ENCODE data around the gene INPP5D. TPM values are rescaled to one million over a fixed set of nuclear protein-coding genes. Genes with fewer than 3 reads are reported as not detected.

INPP5D gene
- total RNA-seq, 4 donors from 2014 or later, result 8.0 to 12.5 (median 11.9) TPM

DNA sequence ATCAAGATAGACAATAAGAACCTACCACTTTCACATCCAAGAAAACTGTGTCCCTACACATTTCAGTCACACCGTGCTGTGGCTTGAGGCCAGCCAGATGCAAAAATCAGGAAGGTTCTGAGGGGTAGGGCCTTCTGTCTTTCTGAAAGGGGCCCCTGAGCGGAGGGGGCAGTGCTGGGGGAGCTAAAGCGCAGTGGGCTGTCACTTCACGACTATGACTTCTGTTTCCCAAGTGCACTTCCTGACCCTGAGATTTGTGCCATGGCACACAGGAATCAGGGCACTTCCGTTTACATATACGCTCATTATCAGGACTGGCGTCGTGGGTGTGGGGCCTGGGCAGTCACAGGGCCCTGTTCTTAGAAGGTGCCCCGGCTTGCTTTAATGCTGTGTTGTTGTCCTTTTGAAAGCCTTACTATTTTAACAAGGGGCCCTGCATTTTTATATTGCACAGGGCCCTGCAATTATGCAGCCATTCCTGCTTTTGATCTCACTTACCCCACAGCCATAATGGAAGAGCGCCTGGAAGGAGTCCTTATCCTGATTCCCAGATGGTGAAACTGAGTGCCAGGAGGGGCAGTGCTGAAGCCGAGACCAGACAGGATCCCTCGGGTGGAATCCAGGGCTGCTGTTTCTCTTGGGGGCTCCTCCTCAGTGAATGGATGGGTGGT, 47.7 kb upstream of the INPP5D start:
- Histone ChIP-seq H3K9me3 (no peaks in the 10 kb centered on the region), H3K27me3 (no peaks in the 10 kb centered on the region), H3K27ac (replicated peaks in 1 of 4) (no peak overlapping the region), H3K36me3 (no peaks in the 10 kb centered on the region), H3K4me3 (no peak overlapping the region), H3K4me1 (no peaks in the 10 kb centered on the region)
- DNase-seq (ENCODE audit: extremely low spot score), result no peak
- TF ChIP-seq EP300 (IDR thresholded peaks at IDR 0.05) (no peak), CTCF (IDR thresholded peaks at IDR 0.05) (no peak), POLR2A (IDR thresholded peaks at IDR 0.05; ENCODE audit: low read depth) (no peak), POLR2AphosphoS5 (IDR thresholded peaks at IDR 0.05) (no peak)
- WGBS, result 69% methylated on average over 12 of the region's 12 CpGs
- intact Hi-C loops (cut with DNase I), result no loop called here

DNA sequence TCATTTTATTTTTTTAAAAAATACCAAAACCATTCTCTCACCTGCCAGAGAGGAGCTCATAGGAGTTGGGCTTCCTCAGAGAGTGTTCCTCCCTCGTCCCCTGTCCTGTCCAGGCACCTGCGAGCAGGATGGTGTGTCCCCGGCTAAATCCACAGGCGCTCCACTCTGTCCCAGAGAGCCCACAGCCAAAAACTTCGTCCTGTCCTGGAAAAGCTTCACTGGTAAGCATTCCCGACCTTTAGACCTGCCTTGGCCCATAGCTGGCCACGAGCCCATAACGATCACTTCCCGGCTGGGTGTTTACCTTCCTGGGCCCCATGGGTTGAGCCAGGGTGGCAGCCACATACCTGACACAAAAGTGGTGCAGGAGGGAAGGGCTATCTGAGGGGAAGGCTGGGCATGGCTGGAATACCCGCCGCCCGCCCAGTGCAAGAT, 47.1 kb upstream of the INPP5D start, which contains the start of gene NGEF:
NGEF (minus strand) TSS at position 230 of the 435 bp plus-strand sequence. CDS start 38,366 bp downstream, outside the sequence.
- 94% methylated on average over 9 of the region's 12 CpGs for WGBS
- TF ChIP-seq CTCF (IDR thresholded peaks at IDR 0.05) (no peak), POLR2AphosphoS5 (IDR thresholded peaks at IDR 0.05) (no peak), POLR2A (IDR thresholded peaks at IDR 0.05; ENCODE audit: low read depth) (no peak), EP300 (IDR thresholded peaks at IDR 0.05) (no peak)
- Histone ChIP-seq H3K9me3 (peaks cover 0 to 6% (median 3%) of the 10 kb centered on the region in 4 donors), H3K4me3 (no peak within 1 kb of the TSS), H3K36me3 (no peaks in the 10 kb centered on the region), H3K27me3 (no peaks in the 10 kb centered on the region), H3K27ac (replicated peaks in 1 of 4) (no peak within 1 kb of the TSS), H3K4me1 (no peaks in the 10 kb centered on the region)
- intact Hi-C loops (cut with DNase I), result no loop called here
- no peak for DNase-seq (ENCODE audit: extremely low spot score)

- intact Hi-C loops (cut with DNase I), result no loop called here
- Histone ChIP-seq H3K27ac (replicated peaks in 1 of 4) (no peak overlapping the region), H3K27me3 (no peaks in the 10 kb centered on the region), H3K4me1 (no peaks in the 10 kb centered on the region), H3K4me3 (no peak overlapping the region), H3K9me3 (peaks cover 0 to 11% (median 5%) of the 10 kb centered on the region in 4 donors), H3K36me3 (no peaks in the 10 kb centered on the region)
- no peak for DNase-seq (ENCODE audit: extremely low spot score)
- 88% methylated on average over 1 of the region's 1 CpG for WGBS
- no peak for TF ChIP-seq POLR2A (IDR thresholded peaks at IDR 0.05; ENCODE audit: low read depth)
- TF ChIP-seq CTCF (IDR thresholded peaks at IDR 0.05), result no peak
- no peak for TF ChIP-seq EP300 (IDR thresholded peaks at IDR 0.05)
- no peak for TF ChIP-seq POLR2AphosphoS5 (IDR thresholded peaks at IDR 0.05)
Measured at GRCh38 chr2:233013650-233014049, 46.5 kb upstream of the INPP5D start.

DNA sequence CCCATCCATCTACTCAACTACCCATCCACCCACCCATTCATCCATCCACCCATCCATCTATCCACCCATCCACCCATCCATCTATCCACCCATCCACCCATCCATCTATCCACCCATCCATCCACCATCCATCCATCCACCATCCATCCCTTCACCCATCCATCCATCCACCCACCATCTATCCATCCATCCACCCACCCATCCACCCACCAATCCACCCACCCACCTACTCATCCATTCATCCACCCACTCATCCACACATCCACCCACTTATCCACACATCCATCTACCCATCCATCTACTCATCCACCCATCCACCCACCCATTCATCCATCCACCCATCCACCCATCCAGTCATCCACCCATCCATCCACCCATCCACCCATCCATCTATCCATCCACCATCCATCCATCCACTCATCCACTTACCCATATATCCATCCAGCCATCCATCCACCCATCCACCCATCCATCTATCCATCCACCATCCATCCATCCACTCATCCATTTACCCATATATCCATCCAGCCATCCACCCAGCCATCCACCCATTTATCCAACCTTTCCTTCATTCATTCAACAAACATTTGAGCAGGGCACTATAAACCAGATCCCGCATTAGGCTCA, 45.0 kb upstream of the INPP5D start:
- Histone ChIP-seq H3K9me3 (peaks cover 0 to 12% (median 5%) of the 10 kb centered on the region in 4 donors), H3K4me1 (no peaks in the 10 kb centered on the region), H3K27ac (replicated peaks in 1 of 4) (no peak overlapping the region), H3K27me3 (no peaks in the 10 kb centered on the region), H3K36me3 (no peaks in the 10 kb centered on the region), H3K4me3 (no peak overlapping the region)
- 92% methylated on average over 1 of the region's 1 CpG for WGBS
- intact Hi-C loops (cut with DNase I), result no loop called here
- DNase-seq (ENCODE audit: extremely low spot score), result no peak
- TF ChIP-seq CTCF (IDR thresholded peaks at IDR 0.05), result no peak
- TF ChIP-seq EP300 (IDR thresholded peaks at IDR 0.05), result no peak
- TF ChIP-seq POLR2A (IDR thresholded peaks at IDR 0.05; ENCODE audit: low read depth), result no peak
- TF ChIP-seq POLR2AphosphoS5 (IDR thresholded peaks at IDR 0.05), result no peak
